Osteocyte (in vitro differentiated cells): Measurements from ENCODE around the gene CCSER1. TPM values are rescaled to one million over a fixed set of nuclear protein-coding genes. Genes with fewer than 3 reads are reported as not detected.

ENCODE experiments used
- DNase-seq: peaks from one replicate; pipeline ENCODE4 v3.0.0; 2021; ENCODE audit warnings: mixed read lengths; ENCODE audit not compliant: unreplicated experiment; ENCODE audit errors: extremely low spot score
- H3K27ac Mint-ChIP-seq: one replicate; pipeline ENCODE4 v1.8.0; 2021; ENCODE audit warnings: mild to moderate bottlenecking, mixed read lengths; ENCODE audit not compliant: unreplicated experiment
- H3K27me3 Mint-ChIP-seq: one replicate; pipeline ENCODE4 v1.8.0; 2021; ENCODE audit warnings: mixed read lengths; ENCODE audit not compliant: unreplicated experiment
- H3K36me3 Mint-ChIP-seq: one replicate; pipeline ENCODE4 v1.8.0; 2021; ENCODE audit warnings: mixed read lengths; ENCODE audit not compliant: unreplicated experiment
- H3K4me1 Mint-ChIP-seq: one replicate; pipeline ENCODE4 v1.8.0; 2021; ENCODE audit warnings: mixed read lengths; ENCODE audit not compliant: unreplicated experiment
- H3K4me3 Mint-ChIP-seq: one replicate; pipeline ENCODE4 v1.8.0; 2021; ENCODE audit warnings: mild to moderate bottlenecking, moderate library complexity, mixed read lengths; ENCODE audit not compliant: unreplicated experiment
- H3K9me3 Mint-ChIP-seq: one replicate; pipeline ENCODE4 v1.8.0; 2021; ENCODE audit warnings: mixed read lengths; ENCODE audit not compliant: unreplicated experiment
- CTCF ChIP-seq: fragments of 200-600 bp; sonication (generic); IDR thresholded peaks from 2 replicates; pipeline ENCODE4 v1.5.0; 2021; ENCODE audit warnings: antibody characterized with exemption, mild to moderate bottlenecking, moderate library complexity
- total RNA-seq: library from RNA; stranded (reverse); gene quantifications from 2 replicates; pipeline ENCODE4 v1.2.1, GENCODE V29; 2021

Gene CCSER1
- total RNA-seq, 1 donor from 2014 or later: not detected

- Mint-ChIP-seq H3K4me3 (no peak overlapping the region), H3K27me3 (no peaks in the 10 kb centered on the region), H3K27ac (no peak overlapping the region), H3K4me1 (peaks cover 9% of the 10 kb centered on the region), H3K9me3 (no peaks in the 10 kb centered on the region), H3K36me3 (no peaks in the 10 kb centered on the region)
- TF ChIP-seq CTCF: no peak
- DNase-seq: no peak
These were observed 322.4 kb downstream of the CCSER1 start for GRCh38 chr4:90449626-90450025.

- no peak for TF ChIP-seq CTCF
- H3K4me3 Mint-ChIP-seq: no peak overlapping the region
- H3K4me1 Mint-ChIP-seq: no peaks in the 10 kb centered on the region
- H3K9me3 Mint-ChIP-seq: no peaks in the 10 kb centered on the region
- no peaks in the 10 kb centered on the region for H3K36me3 Mint-ChIP-seq
- DNase-seq: no peak
- H3K27me3 Mint-ChIP-seq: no peaks in the 10 kb centered on the region
- no peak overlapping the region for H3K27ac Mint-ChIP-seq
These were observed 329.7 kb downstream of the CCSER1 start for GRCh38 chr4:90456891-90457290.

- no peak overlapping the region for H3K4me3 Mint-ChIP-seq
- no peak for DNase-seq
- no peaks in the 10 kb centered on the region for H3K4me1 Mint-ChIP-seq
- no peaks in the 10 kb centered on the region for H3K9me3 Mint-ChIP-seq
- no peaks in the 10 kb centered on the region for H3K27me3 Mint-ChIP-seq
- no peaks in the 10 kb centered on the region for H3K36me3 Mint-ChIP-seq
- no peak overlapping the region for H3K27ac Mint-ChIP-seq
- TF ChIP-seq CTCF: no peak
These were observed 330.6 kb downstream of the CCSER1 start for GRCh38 chr4:90457817-90458216.

- Mint-ChIP-seq H3K4me3 (no peak overlapping the region), H3K4me1 (no peaks in the 10 kb centered on the region), H3K36me3 (no peaks in the 10 kb centered on the region), H3K9me3 (no peaks in the 10 kb centered on the region), H3K27ac (no peak overlapping the region), H3K27me3 (no peaks in the 10 kb centered on the region)
- no peak for DNase-seq
- no peak for TF ChIP-seq CTCF
These were observed 331.4 kb downstream of the CCSER1 start for GRCh38 chr4:90458576-90458975.

- no peaks in the 10 kb centered on the region for H3K36me3 Mint-ChIP-seq
- no peak overlapping the region for H3K27ac Mint-ChIP-seq
- no peak for DNase-seq
- H3K4me3 Mint-ChIP-seq: no peak overlapping the region
- H3K4me1 Mint-ChIP-seq: no peaks in the 10 kb centered on the region
- H3K9me3 Mint-ChIP-seq: no peaks in the 10 kb centered on the region
- TF ChIP-seq CTCF: no peak
- H3K27me3 Mint-ChIP-seq: no peaks in the 10 kb centered on the region
These were observed 347.3 kb downstream of the CCSER1 start for GRCh38 chr4:90474484-90474883.
